C4-2B (cell line): ENCODE measurements around the gene PHLPP1.

Experiments used
- H3K27ac ChIP-seq: fragments of 450-650 bp; 2 replicates; pipeline ENCODE4 v1.5.1; 2017
- ZFX ChIP-seq: fragments of 450-650 bp; IDR thresholded peaks from 2 replicates; pipeline ENCODE4 v1.6.1; 2017
- TF ChIP-seq, protein P1 (sequence below): fragments of 450-650 bp; conservative IDR thresholded peaks from 2 replicates; pipeline ENCODE4 v1.5.1; 2017; ENCODE audit warnings: mild to moderate bottlenecking

The PHLPP1 gene

GRCh38 chr18:62713651-62714247, 1.6 kb upstream of the PHLPP1 start:
- no peak for TF ChIP-seq ZFX
- no peak overlapping the region for H3K27ac ChIP-seq

GRCh38 chr18:62714671-62715435, 488 bp upstream of the PHLPP1 start:
- TF ChIP-seq, protein P1, sequence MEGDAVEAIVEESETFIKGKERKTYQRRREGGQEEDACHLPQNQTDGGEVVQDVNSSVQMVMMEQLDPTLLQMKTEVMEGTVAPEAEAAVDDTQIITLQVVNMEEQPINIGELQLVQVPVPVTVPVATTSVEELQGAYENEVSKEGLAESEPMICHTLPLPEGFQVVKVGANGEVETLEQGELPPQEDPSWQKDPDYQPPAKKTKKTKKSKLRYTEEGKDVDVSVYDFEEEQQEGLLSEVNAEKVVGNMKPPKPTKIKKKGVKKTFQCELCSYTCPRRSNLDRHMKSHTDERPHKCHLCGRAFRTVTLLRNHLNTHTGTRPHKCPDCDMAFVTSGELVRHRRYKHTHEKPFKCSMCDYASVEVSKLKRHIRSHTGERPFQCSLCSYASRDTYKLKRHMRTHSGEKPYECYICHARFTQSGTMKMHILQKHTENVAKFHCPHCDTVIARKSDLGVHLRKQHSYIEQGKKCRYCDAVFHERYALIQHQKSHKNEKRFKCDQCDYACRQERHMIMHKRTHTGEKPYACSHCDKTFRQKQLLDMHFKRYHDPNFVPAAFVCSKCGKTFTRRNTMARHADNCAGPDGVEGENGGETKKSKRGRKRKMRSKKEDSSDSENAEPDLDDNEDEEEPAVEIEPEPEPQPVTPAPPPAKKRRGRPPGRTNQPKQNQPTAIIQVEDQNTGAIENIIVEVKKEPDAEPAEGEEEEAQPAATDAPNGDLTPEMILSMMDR: peak; percentile 86
- no peak for TF ChIP-seq ZFX
- H3K27ac ChIP-seq: peak overlapping the region; percentile 89

DNA sequence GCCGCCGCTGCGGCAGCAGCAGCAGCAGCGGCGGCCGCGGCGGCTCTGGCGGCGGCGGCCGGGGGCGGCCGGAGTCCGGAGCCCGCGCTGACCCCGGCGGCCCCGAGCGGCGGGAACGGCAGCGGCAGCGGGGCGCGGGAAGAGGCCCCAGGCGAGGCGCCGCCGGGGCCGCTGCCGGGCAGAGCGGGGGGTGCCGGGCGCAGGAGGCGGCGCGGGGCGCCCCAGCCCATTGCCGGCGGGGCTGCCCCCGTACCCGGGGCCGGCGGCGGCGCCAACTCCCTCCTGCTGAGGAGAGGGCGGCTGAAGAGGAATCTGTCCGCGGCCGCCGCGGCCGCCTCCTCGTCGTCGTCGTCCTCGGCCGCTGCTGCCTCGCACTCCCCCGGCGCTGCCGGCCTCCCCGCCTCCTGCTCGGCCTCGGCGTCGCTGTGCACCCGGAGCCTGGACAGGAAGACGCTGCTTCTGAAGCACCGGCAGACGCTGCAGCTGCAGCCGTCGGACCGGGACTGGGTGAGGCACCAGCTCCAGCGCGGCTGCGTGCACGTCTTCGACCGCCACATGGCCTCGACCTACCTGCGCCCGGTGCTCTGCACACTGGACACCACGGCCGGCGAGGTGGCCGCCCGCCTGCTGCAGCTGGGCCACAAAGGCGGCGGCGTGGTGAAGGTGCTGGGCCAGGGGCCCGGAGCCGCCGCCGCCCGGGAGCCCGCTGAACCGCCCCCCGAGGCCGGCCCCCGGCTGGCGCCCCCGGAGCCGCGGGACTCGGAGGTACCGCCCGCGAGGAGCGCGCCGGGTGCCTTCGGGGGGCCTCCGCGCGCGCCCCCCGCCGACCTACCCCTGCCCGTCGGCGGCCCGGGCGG, 646 bp downstream of the PHLPP1 start:
- H3K27ac ChIP-seq: peak overlapping the region; percentile 89
- TF ChIP-seq ZFX: peak; percentile 61
- TF ChIP-seq, protein P1: no peak

DNA sequence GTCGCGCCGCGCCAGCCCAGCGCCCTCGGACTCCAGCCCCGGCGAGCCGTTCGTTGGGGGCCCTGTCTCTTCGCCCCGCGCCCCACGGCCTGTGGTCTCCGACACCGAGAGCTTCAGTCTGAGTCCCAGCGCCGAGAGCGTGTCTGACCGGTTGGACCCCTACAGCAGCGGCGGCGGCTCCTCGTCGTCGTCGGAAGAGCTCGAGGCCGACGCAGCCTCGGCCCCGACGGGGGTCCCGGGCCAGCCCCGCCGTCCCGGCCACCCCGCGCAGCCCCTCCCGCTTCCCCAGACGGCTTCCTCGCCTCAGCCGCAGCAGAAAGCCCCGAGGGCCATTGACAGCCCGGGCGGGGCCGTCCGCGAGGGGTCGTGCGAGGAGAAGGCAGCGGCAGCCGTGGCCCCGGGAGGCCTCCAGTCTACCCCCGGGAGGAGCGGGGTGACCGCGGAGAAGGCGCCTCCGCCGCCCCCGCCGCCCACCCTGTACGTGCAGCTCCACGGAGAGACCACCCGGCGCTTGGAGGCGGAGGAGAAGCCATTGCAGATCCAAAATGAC, 1.4 kb downstream of the PHLPP1 start:
- no peak for TF ChIP-seq ZFX
- TF ChIP-seq, protein P1: no peak
- H3K27ac ChIP-seq: peak overlapping the region; percentile 89

DNA sequence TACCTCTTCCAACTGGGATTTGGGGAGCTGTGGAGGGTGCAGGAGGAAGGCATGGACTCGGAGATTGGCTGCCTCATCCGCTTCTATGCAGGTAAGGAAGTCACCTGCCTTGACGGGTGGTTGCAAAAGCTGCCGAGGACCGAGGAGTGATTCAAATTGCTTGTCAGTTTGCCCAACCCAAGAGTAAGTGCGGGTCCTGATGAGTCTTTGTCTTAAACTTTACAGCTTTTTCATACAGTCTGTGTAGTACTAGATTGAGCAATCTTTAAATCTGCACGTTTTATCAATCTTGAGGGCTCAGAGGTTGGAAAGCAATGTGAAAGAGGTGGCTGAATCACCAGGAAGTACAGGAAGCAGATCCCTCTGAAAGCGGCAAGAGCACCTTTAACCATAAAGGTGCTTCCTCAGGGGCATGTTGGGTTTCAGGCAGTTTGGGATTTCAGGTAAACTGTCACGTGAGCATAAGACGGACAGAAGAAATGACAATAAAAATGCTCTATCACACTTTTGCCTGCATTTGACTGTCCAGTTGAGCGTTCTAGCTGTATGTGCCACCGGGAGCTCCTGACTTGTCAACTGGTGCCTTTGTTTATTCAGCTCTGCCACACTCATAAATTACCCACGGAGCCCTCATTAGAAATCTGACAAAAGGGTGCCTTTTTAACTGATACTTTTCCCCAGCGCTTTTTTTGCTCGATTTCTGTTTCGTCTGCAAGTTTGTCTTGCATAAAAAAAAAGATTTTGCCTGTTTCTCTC, 2.0 kb downstream of the PHLPP1 start:
- TF ChIP-seq ZFX: no peak
- TF ChIP-seq, protein P1: no peak
- H3K27ac ChIP-seq: peak overlapping the region; percentile 89

- no peak for TF ChIP-seq ZFX
- TF ChIP-seq, protein P1: no peak
Observed at GRCh38 chr18:62717925-62718800, 2.8 kb downstream of the PHLPP1 start.

More at GRCh38 chr18:62717925-62718800, 2.8 kb downstream of the PHLPP1 start:
- peak overlapping the region; percentile 89; the same call in 1 of the 2 replicates for H3K27ac ChIP-seq
